Glutamatergic neuron (in vitro differentiated cells): Measurements from ENCODE around the gene ARHGEF38. TPM values are rescaled to one million over a fixed set of nuclear protein-coding genes. Genes with fewer than 3 reads are reported as not detected.

Experiments
- DNase-seq: peaks from one replicate; pipeline ENCODE4 v3.0.0; 2022
- H3K27ac Mint-ChIP-seq: one replicate; pipeline ENCODE4 v1.8.0; 2020; ENCODE audit warnings: mild to moderate bottlenecking, mixed read lengths, inconsistent platforms; ENCODE audit not compliant: unreplicated experiment
- H3K27me3 Mint-ChIP-seq: one replicate; pipeline ENCODE4 v1.8.0; 2020; ENCODE audit warnings: mild to moderate bottlenecking, moderate library complexity, mixed read lengths, inconsistent platforms; ENCODE audit not compliant: unreplicated experiment
- H3K36me3 Mint-ChIP-seq: one replicate; pipeline ENCODE4 v1.8.0; 2020; ENCODE audit warnings: mild to moderate bottlenecking, mixed read lengths, inconsistent platforms; ENCODE audit not compliant: unreplicated experiment
- H3K4me1 Mint-ChIP-seq: one replicate; pipeline ENCODE4 v1.8.0; 2020; ENCODE audit warnings: mild to moderate bottlenecking, low read depth, mixed read lengths, inconsistent platforms; ENCODE audit not compliant: unreplicated experiment
- H3K4me3 Mint-ChIP-seq: one replicate; pipeline ENCODE4 v1.8.0; 2020; ENCODE audit warnings: mild to moderate bottlenecking, mixed read lengths, inconsistent platforms; ENCODE audit not compliant: unreplicated experiment
- H3K9me3 Mint-ChIP-seq: one replicate; pipeline ENCODE4 v1.8.0; 2020; ENCODE audit warnings: mild to moderate bottlenecking, moderate library complexity, mixed read lengths, inconsistent platforms; ENCODE audit not compliant: unreplicated experiment
- CTCF ChIP-seq: fragments of 200-600 bp; sonication (generic); IDR thresholded peaks from one replicate; pipeline ENCODE4 v1.5.0; 2021; ENCODE audit not compliant: partially characterized antibody, unreplicated experiment
- total RNA-seq: library from RNA; stranded (reverse); fragmentation: NEBNext Ultra II Directional; extraction: Animal tissue kit (Norgen Biotek cat#: 25700); gene quantifications from one replicate; pipeline ENCODE4 v1.2.1, GENCODE V29; 2021; ENCODE audit not compliant: unreplicated experiment

ARHGEF38 gene
- total RNA-seq, 1 donor from 2014 or later, result not detected

- no peak for DNase-seq
- TF ChIP-seq CTCF, result no peak
- H3K4me1 Mint-ChIP-seq, result no peaks in the 10 kb centered on the region
- H3K36me3 Mint-ChIP-seq, result no peaks in the 10 kb centered on the region
- no peaks in the 10 kb centered on the region for H3K9me3 Mint-ChIP-seq
- no peak overlapping the region for H3K4me3 Mint-ChIP-seq
- H3K27me3 Mint-ChIP-seq, result no peaks in the 10 kb centered on the region
- no peak overlapping the region for H3K27ac Mint-ChIP-seq
These were observed 91.8 kb downstream of the ARHGEF38 start for GRCh38 chr4:105644257-105644656.

GRCh38 chr4:105645440-105645839, 93.0 kb downstream of the ARHGEF38 start:
- Mint-ChIP-seq H3K4me1 (no peaks in the 10 kb centered on the region), H3K27ac (no peak overlapping the region)

GRCh38 chr4:105650190-105650589, 97.8 kb downstream of the ARHGEF38 start:
- DNase-seq, result no peak
- no peak overlapping the region for H3K4me3 Mint-ChIP-seq
- H3K27ac Mint-ChIP-seq, result no peak overlapping the region
- no peaks in the 10 kb centered on the region for H3K9me3 Mint-ChIP-seq
- TF ChIP-seq CTCF, result no peak
- no peaks in the 10 kb centered on the region for H3K27me3 Mint-ChIP-seq
- no peaks in the 10 kb centered on the region for H3K4me1 Mint-ChIP-seq
- H3K36me3 Mint-ChIP-seq, result no peaks in the 10 kb centered on the region

More at GRCh38 chr4:105645440-105645839, 93.0 kb downstream of the ARHGEF38 start:
- no peaks in the 10 kb centered on the region for H3K9me3 Mint-ChIP-seq
- DNase-seq, result no peak
- no peak overlapping the region for H3K4me3 Mint-ChIP-seq
- H3K27me3 Mint-ChIP-seq, result no peaks in the 10 kb centered on the region
- H3K36me3 Mint-ChIP-seq, result no peaks in the 10 kb centered on the region
- TF ChIP-seq CTCF, result no peak

GRCh38 chr4:105651884-105652283, 99.5 kb downstream of the ARHGEF38 start:
- H3K27ac Mint-ChIP-seq, result no peak overlapping the region
- no peaks in the 10 kb centered on the region for H3K36me3 Mint-ChIP-seq
- H3K27me3 Mint-ChIP-seq, result no peaks in the 10 kb centered on the region
- H3K4me1 Mint-ChIP-seq, result no peaks in the 10 kb centered on the region
- no peaks in the 10 kb centered on the region for H3K9me3 Mint-ChIP-seq
- DNase-seq, result no peak
- no peak for TF ChIP-seq CTCF
- H3K4me3 Mint-ChIP-seq, result no peak overlapping the region

- Mint-ChIP-seq H3K9me3 (no peaks in the 10 kb centered on the region), H3K36me3 (no peaks in the 10 kb centered on the region), H3K27me3 (no peaks in the 10 kb centered on the region), H3K4me1 (no peaks in the 10 kb centered on the region), H3K4me3 (no peak overlapping the region), H3K27ac (no peak overlapping the region)
- TF ChIP-seq CTCF, result no peak
- DNase-seq, result no peak
These were observed 100.0 kb downstream of the ARHGEF38 start for GRCh38 chr4:105652286-105652888.
